ENCODE data around the gene UNC13C.

Gene UNC13C

DNA sequence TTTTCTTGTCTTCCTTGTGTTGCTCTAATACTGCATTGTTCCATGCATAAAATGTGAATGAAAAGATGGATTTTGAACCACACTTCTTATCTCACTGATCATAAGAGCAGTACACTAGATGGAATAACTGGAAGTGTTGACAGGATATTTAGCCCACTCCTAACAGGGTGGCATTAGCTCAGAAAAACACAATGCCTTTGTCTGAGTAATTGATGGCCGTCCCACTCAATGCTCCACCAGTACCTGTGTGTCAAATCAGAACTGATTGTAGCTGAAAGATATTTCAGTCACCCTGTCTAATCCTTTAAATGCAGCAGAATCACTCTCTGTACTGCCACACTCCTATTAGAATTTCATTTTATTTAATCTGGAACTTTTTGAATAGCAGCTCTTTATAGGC is 526.5 kb downstream of the UNC13C start:
- no peak for DNase-seq

DNA sequence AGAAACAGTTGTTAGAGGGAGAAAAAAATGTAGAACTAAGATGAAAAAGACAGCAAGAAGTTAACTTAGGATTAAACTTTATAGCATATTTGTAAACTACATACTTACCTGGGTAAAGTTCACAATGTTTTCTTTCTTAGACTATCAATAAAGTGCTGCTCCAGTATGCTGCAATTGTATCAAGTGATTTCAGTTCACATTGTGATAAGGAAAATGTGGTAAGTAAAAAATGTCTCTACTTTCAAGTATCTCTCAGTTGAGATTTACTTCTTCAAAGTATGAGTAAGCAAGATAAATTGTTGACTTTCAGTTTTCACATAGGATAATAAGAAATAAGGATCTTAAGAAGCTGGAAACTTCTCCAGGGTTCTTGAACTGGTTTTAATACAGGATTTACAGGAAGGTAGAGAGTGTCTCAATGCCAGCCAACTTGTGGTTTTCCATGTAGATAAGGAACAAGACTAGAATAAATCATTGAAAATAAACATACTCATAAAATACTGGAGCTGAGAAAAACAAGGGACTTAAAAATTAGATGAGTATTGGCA is 528.8 kb downstream of the UNC13C start:
- no peak for DNase-seq

DNA sequence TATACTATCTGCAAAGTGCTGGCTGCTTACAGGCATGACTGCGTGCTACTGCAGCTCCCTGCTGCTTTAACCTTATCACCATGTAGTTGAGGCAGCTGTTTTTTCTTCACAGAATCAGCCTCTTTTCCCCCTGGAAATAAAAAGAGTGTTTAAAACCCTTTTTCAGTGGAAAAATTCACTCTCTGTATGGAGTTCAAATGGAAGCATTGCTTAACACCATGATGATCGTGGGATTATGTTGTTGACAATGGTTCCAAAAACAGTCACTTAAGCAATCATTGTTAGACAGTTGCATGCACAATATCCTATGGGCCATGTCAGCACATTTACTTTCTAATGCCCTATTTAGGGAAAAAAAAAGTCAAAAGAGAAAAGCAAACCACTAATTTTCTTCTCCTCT is 536.4 kb downstream of the UNC13C start:
- no peak for DNase-seq

DNA sequence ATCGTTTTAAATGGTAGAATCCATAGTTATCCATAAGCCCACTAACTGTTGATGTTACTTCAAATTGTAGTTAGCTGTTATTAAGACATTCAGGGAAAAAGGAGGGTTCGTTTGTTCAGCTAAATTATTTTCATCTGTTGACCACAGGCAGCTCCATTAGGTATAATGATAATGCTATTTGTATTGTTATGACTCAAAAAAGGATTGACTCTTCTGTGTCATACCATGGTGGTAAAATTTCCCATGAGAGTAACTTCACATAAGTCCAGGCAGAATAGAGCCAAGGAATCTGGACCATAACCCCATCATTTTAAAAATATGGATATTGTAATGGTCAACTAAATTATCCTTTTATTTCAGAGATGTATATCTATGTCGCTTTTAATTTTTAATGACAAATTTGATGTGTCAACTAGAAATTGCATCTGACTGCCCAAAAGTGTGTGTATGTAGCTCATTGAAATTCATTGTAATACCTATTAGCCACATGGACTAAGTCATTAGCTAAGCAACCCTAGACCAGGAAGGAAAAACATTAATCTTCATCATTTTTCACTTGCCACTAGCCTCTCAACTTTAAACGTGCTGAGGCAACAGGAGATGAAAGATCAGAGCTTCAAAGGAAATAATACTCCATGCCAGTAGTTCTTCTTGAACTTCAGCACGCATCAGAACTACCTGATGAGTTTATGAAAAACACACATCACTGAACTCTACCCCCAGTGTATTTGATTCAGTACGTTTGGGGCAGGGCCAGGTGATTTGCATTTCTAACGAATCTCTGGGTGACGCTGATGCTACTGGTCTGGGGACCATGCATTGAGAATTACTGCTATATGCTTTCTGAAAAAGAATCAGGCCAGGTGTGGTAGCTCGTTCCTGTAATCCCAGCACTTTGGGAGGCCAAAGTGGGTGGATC is 537.7 kb downstream of the UNC13C start:
- DNase-seq: no peak

DNA sequence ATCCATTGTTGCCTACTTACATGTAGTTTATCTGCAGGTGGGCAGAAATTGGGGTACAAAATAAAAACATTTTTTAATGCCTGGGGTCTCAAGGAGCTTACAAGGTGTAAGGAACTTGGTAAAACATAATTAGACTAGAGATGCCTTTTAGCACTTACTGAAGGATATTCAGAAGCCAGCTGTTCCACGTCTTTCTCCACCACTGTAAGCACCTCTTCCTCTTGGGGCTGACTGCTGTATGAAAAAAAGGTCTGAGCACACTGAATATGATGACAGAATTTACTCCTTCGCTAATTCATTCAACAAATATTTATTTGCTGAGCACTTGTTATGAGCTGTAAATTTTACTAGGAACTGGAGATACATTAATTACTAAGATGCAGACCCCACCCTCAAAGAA is 539.1 kb downstream of the UNC13C start:
- no peak for DNase-seq

DNA sequence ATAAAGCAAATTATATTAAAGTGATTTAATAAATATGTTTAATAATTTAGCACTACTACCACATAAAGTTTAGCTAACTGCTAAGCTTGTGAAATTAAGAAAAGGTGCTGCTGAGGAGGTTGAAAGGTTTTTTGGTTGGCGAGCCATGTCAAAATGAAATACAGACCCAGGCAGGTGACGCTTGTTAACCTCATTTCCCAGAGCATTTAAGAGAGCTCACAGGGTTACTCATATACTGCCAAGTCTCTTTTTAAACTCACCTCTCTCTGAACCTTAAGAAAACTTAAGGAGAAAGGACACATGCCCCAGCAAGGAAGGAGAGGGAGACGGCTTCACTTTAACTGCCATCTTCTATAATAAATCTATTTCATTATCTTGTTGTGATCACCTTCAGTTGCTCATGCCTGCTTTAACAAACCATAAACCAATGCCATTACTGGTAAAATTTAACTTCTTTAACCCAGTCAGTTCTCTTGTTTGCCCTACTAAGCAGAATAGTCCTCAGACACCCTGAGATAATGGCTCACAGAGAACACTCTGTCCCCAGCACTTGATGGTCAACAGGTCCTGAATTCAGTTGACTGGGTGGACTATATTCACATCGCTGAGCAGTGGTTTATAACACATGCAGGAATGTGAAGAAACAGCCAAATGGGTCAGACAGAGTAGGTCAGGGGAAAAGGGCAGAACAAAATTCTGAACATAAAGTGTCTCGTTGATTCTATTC is 540.1 kb downstream of the UNC13C start:
- DNase-seq: no peak

DNA sequence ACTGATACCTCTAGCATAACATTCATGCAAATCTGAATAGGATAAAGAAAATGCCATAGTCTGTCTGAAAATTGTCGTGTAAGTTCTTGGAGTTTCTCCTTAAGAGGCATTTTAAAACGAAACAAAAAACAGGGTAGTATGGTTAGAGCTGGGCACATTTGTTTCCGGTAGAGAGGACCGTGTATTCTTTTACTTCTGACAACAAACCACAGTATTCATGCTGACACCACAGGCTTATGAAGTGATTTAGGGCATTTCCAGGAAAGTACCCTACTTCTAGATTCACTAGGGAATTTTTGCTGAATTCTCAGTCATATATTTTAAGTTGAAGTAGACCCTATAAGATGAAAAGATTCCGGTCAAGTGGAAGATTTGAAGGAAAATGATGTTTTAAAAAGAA is 541.3 kb downstream of the UNC13C start:
- DNase-seq: no peak

DNA sequence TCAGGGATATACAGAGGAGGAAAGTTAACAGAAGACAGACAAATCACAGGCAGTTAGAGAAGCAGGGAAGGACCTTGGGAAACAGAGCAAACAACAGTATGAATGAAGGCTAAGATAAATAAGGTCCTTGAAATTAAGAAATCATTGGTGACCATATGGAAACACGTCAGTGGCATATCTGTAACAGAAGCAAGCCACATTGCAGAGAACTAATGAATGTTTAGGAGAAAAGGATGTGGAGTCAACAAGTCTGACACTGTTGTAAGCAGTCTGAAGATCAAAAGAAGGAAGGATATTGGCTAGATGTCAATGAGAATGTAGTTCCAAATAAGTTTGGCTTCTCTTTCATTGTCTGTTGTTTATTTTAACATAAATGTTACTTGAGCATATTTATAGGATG is 542.4 kb downstream of the UNC13C start:
- no peak for DNase-seq

DNA sequence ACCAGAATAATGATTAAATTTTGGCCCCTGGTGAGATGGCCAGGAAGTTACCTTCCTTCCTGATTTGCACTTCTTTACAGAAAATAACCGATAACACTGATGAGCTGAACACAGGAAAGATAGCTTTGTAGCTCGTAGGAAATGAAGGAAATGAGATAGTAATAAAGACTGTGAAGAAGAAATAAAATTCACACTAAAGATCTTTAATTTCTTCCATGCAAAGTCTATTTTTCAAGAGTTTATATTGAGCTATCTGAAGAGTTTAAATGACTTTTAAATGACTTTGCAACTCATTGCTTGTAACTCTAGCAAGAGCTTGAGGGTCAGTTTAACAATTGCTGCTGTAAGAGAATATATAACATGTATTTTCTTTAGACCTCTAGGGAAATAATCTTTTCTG is 543.0 kb downstream of the UNC13C start:
- no peak for DNase-seq

DNA sequence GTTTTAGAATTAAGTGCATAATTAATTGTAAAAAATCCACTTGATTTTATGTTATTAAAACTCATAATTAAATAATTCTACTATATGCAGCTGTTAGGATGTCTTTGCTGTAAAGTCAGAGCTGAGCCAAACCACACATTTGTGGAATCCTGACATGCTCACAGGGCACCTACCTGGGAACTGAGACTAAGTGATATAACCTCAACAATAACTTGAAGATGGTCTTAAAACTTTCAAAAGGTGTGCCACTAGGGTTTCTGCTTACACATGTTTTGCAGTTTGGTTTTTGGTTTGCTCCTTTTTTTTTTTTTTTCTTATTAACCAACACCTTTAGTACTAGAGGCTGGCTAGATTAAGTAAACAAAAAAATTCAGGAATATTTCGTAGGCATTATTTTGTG is 549.8 kb downstream of the UNC13C start:
- DNase-seq: no peak

DNA sequence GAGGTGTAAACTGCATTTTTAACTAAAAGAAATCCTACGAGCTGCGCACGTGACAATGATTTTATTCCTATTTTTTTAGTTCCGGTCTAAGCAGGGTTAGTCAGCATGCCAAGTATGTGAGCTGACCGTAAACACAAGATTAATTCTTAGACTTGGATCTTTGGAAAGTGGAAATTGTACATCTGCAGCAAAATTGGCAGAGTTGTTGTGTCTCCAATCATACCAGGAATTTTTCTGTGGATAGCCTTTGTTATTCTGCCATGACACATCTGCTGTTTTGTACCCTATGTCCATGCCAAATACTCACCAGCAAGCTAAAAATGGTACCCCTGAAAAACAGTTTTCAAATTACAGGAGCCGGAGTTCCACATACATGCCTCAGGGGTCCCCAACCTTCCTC is 562.5 kb downstream of the UNC13C start:
- no peak for DNase-seq

DNA sequence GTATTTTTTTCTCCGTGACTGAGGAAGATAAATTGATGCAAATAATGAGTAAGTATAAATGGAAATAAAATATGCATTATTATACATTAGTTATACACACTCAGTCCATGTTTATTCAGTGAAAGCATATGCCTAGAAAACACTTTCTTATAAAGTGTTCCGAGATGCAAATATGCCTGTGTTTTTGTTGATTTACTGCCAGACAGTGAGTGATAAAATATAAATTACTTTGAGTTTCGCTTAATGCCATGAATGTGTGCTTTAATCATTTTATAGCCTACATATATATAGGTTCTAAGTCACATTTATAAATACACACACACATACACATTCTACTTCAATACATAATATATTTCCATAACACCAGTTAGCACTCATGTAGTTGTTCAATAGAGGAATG is 569.2 kb downstream of the UNC13C start:
- DNase-seq: no peak

DNA sequence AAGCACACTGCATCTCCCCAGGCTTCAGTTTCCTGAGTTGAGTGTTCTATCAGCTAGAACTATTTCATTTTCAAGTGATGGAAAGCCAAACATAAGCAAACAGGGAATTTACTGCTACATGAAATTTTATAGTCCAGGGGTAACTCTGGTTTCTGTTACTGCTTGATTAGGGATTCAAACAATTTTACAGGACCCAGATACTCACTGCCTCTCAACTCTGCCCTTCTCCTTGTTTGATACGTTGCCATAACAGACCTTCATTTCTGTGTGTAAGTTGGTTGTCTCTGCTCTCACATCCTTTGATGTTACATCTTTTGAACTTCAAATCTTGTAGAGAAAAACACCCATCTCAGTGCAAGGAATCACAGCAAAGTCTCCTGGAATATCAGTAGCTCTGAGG is 572.7 kb downstream of the UNC13C start:
- no peak for DNase-seq

DNA sequence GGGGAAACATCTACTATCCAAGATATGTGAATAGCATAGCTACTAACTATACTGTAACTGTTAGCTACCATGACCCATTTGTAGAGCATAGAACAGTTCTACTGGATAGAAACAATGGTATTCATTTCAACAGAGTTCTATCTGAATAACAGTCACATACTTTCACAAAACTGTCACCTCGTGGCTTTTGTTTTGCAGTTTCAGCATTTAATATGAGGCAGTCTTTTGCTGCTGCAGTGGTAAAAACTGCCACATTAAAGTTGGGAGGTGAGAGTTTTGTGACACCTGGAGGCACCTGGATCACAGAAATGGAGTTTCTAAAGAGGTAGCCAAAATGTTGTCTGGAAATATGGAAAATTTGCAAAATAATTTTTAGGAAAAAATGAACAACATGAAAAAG is 578.0 kb downstream of the UNC13C start:
- no peak for DNase-seq

DNA sequence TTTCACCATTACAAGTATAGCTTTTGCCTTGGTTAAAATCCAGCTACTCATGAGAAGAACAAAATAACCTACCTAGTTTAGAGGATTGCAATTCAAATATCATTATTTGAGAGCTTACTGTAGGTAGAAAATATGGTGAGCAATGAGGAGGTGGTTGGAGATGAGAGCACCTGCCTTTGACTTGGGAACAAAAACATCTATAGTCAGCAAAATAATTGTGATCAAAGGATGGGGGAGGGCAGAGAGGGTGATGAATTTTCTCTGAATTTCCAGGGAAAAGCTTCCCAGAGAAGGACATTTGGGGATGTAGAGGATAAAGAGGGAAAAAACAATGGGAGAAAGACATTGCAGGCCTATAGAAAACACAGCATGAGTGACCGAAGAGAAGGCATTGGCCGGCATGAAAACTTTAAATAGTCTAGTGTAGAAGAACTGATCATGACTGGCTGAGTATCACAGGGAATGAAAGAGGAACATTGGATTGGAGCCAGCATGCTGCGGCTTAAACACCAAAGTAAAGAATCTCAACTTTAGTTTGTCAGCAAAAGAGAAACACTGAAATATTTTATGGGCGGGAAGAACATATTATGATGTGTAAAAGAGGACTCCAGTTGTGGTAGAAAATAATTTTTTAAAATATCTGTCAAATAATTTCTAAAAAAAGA is 581.3 kb downstream of the UNC13C start:
- DNase-seq: no peak

DNA sequence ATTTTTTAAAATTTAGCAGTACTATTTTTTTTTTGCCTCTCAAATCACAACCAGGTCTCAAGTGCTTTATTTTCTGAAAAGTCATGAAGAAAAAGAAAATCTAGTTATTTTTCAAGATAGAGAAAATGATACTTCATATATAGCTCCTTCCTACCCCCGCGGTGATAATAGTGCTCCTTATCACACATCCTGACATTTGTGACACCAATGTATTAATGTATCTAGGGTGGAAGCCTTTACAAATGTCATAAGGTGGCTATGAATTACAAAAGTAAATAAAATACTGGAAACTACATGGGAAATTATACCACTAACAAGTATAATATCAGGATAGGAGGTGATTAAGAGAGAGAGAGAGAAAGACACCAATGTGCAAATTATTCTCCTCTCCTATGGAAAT is 582.2 kb downstream of the UNC13C start:
- DNase-seq: no peak

DNA sequence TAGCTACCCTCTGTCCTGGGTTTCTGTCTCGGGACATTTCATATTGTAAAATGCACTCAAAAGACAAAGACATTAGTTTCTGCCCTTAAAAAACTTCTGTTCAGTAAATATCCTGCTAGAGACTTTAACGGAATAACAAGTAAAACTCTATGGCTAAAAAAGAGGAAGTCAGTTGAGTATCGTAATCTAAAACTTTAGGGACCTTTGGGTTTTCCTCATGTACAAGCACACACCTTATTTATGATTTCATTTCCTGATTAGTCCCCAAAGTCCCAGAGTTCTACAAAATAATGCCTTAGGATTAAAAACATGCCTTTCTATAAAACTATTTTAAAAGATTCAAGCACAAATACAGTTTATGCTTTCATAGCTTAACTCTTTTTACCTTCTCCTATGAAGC is 585.9 kb downstream of the UNC13C start:
- no peak for DNase-seq

DNA sequence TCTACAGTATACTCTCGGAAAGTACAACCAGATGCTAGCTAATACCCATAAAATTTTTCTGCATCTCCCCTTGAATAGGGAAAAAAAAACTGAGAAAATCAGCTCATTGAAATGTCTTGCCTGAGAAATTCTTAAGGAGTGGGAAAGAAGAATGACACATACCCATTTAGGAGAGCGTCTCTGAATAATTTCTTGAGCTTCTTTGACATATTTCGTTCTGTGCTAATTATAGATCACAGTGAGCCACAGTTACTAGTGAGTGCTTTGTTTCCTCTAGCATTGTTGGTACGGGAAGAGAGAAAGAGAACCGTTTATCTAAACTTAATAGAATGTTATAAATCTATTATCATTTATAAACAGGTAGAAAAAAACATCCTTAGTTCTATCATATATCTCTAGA is 588.4 kb downstream of the UNC13C start:
- DNase-seq: no peak

DNA sequence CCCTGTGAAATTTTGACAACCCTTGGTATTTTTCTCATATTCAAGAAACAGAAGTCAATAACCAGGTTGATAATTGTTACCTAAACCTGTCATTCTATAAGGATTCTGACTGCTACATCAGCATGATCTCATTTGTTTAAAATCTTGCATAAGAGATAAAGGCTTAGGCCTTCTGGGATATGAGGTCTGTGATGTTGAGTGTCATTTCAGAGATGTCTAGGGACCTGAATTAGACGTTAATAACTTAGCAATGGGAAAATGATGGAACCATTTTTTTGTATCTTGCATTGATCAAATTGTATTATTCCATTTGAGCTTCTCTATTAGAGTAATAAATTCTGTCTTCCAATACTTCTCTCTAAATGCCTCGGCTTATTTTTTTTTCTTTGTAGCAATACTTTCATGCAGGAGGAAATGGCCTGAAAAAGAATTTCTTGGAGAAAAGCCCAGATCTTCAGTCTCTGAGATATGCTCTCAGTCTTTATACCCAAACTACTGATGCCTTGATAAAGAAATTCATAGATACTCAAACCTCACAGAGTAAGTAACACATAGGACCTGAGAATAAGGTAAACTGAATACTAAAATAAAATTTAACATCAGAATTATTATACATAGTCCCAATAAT is 589.3 kb downstream of the UNC13C start:
- DNase-seq: no peak

DNA sequence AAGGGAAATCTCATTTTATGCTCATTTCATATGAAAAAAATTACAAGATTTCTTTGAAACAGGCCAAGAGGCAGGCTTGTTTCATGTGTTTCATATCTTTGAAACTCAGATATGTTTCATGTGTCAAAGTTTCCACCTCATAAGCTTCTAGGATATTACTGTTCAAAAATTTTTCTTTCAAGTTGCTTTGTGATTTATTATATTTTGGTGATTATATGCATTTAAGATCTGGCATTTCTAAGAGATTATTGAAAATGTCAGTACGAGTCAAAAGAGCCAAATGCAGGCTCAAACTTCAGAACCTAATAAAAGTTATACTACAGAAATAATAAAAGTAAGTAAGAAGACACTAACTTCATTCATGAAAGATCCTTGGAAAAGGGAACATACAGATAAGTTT is 590.1 kb downstream of the UNC13C start:
- no peak for DNase-seq

DNA sequence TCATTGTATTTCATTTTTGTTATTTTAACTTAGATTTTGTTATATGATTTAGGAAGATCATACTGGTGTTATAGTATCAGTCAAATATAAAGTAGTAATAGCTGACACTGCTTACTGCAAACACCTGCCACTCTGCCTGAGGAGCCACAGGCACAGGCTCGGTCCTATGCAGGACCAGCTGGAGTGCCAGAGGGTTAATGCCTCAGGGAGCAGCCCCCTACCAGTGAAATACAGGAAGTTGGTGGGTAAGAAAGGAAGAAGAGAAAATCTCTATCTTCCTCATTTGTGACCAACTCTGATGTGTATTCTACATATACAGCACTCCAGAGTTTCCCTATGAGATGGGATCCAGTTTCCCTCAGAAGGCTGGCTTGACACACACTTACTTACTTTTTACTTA is 593.3 kb downstream of the UNC13C start:
- DNase-seq: no peak

DNA sequence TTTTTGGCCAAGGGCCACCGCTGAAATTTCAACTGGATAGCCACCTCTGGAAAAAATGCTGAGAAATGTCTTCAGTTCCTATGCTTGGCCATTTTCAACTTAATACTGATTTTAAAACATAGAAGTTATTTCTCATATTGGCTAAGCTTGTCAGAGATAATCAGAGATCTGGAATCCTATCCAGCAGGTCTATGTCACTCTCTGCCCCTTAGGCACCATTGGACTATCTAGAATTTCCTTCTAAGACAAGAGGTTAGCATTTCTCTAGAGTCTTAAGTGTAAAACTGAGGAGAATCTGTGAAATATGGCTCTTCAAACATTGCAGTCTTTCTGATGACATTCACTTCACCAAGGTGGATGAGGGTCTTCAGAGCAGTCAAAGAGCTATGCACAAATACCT is 597.3 kb downstream of the UNC13C start:
- DNase-seq: no peak

DNA sequence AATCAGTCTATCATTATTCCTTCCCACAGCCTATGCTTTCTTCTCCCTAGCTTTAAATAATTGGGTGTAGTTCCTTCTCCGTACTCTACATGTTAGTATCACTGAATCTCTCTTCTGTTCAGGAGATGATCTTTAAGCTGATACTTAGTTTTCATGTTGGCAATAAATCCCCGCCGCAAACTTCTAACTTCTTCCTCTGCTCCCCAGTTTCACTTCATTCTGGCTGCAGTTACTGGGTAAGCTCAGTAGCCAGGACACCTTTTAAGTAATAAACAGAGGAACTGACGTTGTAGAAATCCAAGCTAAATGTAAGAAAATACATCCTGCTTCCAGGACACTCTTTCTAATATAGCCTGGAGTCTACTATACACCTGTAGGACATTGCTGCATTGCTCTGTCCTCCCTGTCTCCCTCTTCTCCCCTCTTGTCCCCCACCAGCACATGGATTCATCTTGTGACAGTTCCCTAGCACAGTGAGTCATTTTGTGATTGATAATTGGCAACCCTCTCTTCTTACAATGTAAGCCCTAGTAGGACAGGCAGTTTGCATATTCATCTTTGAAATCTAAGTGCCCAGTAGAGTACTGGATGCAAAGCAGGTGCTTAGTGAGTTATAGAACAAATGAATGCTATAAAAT is 598.2 kb downstream of the UNC13C start:
- no peak for DNase-seq

Data from retina (tissue), 1 donor.